Progenitor cell of endocrine pancreas (in vitro differentiated cells): ENCODE data around the gene CDH4. TPM values are rescaled to one million over a fixed set of nuclear protein-coding genes. Genes with fewer than 3 reads are reported as not detected.

Experiments used
- DNase-seq: peaks from one replicate; pipeline ENCODE4 v3.0.0; 2021; ENCODE audit warnings: low spot score; ENCODE audit not compliant: unreplicated experiment
- H3K27ac Mint-ChIP-seq: 2 replicates; pipeline ENCODE4 v1.8.0; 2021; ENCODE audit warnings: mild to moderate bottlenecking, moderate library complexity, mixed read lengths
- H3K27me3 Mint-ChIP-seq: 2 replicates; pipeline ENCODE4 v1.8.0; 2021; ENCODE audit warnings: mixed read lengths
- H3K36me3 Mint-ChIP-seq: 2 replicates; pipeline ENCODE4 v1.8.0; 2022; ENCODE audit warnings: mixed read lengths; ENCODE audit not compliant: insufficient read depth
- H3K4me1 Mint-ChIP-seq: 2 replicates; pipeline ENCODE4 v1.8.0; 2021; ENCODE audit warnings: low read depth, mixed read lengths
- H3K4me3 Mint-ChIP-seq: 2 replicates; pipeline ENCODE4 v1.8.0; 2021; ENCODE audit warnings: low read depth, mild to moderate bottlenecking, moderate library complexity, mixed read lengths
- H3K9me3 Mint-ChIP-seq: 2 replicates; pipeline ENCODE4 v1.8.0; 2021; ENCODE audit warnings: low read depth, mixed read lengths
- total RNA-seq: library from RNA; stranded (reverse); gene quantifications from 2 replicates; pipeline ENCODE4 v1.2.1, GENCODE V29; 2021
- TF ChIP-seq, protein P1 (sequence below): fragments of 200-600 bp; sonication (generic); IDR thresholded peaks from one replicate; pipeline ENCODE4 v1.5.0; 2021; ENCODE audit warnings: antibody characterized with exemption, mild to moderate bottlenecking; ENCODE audit not compliant: unreplicated experiment

CDH4 gene
- total RNA-seq, 1 donor from 2014 or later, result 0.43 TPM

DNA sequence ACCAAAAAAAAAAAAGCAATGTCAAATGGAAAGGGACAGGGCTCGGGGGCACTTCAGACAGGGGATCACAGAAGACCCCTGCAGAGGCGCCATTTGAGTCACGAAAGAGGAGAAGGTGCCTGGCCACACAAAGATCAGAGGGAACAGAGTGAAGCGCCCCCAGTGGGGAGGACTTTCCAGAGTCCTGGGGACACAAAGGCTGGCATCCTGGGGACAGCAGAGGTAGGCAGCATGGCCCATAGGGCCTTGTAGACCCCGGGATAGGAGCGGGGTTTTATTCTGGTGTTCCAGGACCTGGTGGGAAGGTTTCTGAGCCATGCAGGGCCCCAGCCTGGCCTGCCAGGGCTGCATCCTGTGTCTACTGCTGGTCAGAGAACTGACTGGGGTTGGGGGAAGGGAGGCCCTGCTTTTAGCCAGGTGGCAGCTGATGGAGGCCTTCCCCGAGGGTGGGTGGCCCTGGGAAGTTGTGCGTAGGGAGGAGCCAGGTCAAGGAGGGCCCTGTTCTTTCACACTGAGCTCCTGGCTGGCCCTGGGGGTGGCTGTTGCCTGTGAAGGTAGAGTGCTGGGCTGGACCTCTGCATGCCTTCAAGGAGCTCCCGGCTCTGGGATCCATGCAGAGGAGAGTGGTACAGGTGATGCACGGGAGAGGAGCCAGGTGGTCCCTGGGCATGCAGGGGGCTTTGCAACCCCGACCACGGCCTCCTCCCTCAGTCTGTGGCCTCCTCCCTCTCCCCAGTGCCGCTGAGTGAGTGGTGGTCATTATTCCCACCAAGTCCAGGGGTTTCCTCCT is 117.9 kb downstream of the CDH4 start:
- Mint-ChIP-seq H3K27me3 (peaks cover 9% of the 10 kb centered on the region), H3K36me3 (no peaks in the 10 kb centered on the region)

DNA sequence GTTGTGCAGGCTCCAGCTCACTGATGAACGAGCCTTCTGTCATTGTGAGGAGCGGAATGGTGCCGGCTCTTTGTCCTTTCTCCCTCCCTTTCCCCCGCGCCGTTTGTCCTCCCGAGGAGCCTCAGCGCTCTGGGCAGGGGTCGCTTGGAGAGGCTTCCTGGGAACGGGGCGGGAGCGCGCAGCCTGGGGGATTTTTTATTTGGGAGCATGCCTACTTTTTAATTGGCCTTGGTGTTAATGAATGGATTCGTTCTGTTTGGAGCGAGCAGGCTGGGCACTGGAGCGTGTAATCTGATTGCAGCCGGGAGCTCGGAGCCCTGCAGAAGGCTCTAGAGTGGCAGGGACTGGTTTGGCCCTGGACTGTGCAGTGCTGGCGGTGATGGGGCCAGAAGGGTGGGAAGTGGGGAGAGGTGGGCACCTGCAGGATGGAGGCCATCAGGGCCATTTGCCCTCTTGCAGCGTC is 118.8 kb downstream of the CDH4 start:
- H3K9me3 Mint-ChIP-seq, result peaks cover 4% of the 10 kb centered on the region
- H3K4me3 Mint-ChIP-seq, result no peak overlapping the region
- H3K36me3 Mint-ChIP-seq, result no peaks in the 10 kb centered on the region
- TF ChIP-seq, protein P1, sequence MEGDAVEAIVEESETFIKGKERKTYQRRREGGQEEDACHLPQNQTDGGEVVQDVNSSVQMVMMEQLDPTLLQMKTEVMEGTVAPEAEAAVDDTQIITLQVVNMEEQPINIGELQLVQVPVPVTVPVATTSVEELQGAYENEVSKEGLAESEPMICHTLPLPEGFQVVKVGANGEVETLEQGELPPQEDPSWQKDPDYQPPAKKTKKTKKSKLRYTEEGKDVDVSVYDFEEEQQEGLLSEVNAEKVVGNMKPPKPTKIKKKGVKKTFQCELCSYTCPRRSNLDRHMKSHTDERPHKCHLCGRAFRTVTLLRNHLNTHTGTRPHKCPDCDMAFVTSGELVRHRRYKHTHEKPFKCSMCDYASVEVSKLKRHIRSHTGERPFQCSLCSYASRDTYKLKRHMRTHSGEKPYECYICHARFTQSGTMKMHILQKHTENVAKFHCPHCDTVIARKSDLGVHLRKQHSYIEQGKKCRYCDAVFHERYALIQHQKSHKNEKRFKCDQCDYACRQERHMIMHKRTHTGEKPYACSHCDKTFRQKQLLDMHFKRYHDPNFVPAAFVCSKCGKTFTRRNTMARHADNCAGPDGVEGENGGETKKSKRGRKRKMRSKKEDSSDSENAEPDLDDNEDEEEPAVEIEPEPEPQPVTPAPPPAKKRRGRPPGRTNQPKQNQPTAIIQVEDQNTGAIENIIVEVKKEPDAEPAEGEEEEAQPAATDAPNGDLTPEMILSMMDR, result no peak
- no peak overlapping the region for H3K27ac Mint-ChIP-seq
- no peak for DNase-seq
- peaks cover 5% of the 10 kb centered on the region for H3K27me3 Mint-ChIP-seq
- peaks cover 3% of the 10 kb centered on the region for H3K4me1 Mint-ChIP-seq

More for the DNA sequence above, 117.9 kb downstream of the CDH4 start:
- Mint-ChIP-seq H3K9me3 (peaks cover 11% of the 10 kb centered on the region), H3K27ac (no peak overlapping the region), H3K4me1 (peaks cover 3% of the 10 kb centered on the region), H3K4me3 (no peak overlapping the region)
- no peak for DNase-seq
- TF ChIP-seq, protein P1, result no peak

DNA sequence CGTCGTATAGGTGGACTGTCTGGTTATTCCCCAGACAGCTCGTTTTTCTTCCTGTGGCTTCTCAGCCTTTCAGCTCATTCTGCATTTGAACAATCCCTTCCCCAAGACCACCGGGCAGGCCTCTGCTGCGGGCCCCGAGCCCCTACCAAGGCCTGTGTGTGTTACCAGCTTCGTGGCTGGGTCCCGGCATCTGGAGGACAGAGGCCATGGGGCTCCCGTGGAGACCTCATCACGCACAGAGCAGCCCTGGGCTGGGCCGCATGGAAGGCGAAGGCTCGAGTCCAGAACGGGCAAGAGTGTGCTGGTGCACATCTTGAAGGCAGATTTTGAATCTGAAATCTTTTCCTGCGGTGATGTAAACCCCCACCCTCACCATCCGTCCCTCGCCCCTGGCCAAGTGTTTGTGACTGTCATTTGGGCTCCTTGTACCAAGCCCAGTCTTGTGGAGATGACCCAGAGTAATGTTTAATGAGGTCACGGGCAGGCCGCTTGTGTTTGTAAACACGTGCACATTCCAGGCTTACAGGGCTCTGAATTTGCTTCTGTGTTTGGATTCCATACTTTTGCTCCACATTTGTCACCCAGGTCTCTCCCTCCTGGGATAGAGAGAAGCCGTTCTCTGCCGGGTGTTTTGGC is 119.6 kb downstream of the CDH4 start:
- TF ChIP-seq, protein P1, result no peak
- peaks cover 5% of the 10 kb centered on the region for H3K27me3 Mint-ChIP-seq
- H3K9me3 Mint-ChIP-seq, result no peaks in the 10 kb centered on the region
- H3K4me1 Mint-ChIP-seq, result peaks cover 3% of the 10 kb centered on the region
- no peaks in the 10 kb centered on the region for H3K36me3 Mint-ChIP-seq
- H3K27ac Mint-ChIP-seq, result no peak overlapping the region
- H3K4me3 Mint-ChIP-seq, result no peak overlapping the region
- DNase-seq, result no peak

GRCh38 chr20:61372137-61373054 is 120.3 kb downstream of the CDH4 start:
- H3K27ac Mint-ChIP-seq, result peak overlapping the region; percentile 43
- DNase-seq, result no peak
- peaks cover 5% of the 10 kb centered on the region for H3K27me3 Mint-ChIP-seq
- no peak overlapping the region for H3K4me3 Mint-ChIP-seq
- TF ChIP-seq, protein P1, result no peak
- no peaks in the 10 kb centered on the region for H3K36me3 Mint-ChIP-seq
- H3K4me1 Mint-ChIP-seq, result peaks cover 3% of the 10 kb centered on the region
- H3K9me3 Mint-ChIP-seq, result no peaks in the 10 kb centered on the region

DNA sequence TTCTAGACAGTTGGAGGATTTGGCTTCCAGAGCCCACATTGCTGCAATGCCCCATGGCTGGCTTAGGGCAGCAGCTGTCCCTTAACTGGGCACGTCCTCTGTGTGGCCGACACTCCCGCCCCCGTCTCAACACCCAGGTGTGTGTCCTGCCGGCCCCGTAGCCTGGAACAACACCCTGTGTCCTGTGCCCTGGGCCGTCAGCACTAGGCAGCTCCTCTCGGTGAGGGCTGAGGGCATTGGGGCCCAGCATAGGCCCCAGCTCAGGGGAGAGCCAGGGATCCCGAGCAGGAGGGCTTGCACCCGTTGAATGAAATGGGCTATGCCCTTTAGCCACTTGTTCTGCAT is 121.0 kb downstream of the CDH4 start:
- Mint-ChIP-seq H3K27me3 (peaks cover 5% of the 10 kb centered on the region), H3K4me3 (no peak overlapping the region), H3K9me3 (no peaks in the 10 kb centered on the region), H3K4me1 (peaks cover 3% of the 10 kb centered on the region), H3K27ac (peak overlapping the region; percentile 43), H3K36me3 (no peaks in the 10 kb centered on the region)
- TF ChIP-seq, protein P1, result no peak
- DNase-seq, result no peak
